ENCODE measurements around the gene TRIM41. TPM values are rescaled to one million over a fixed set of nuclear protein-coding genes. Genes with fewer than 3 reads are reported as not detected.

The TRIM41 gene
- total RNA-seq, 1 donor from 2014 or later: 39.1 TPM

- peaks cover 8% of the 10 kb centered on the region for H3K36me3 Mint-ChIP-seq (ENCODE audit: low read depth)
Observed at GRCh38 chr5:181229996-181230395, 6.9 kb downstream of the TRIM41 start.

GRCh38 chr5:181230551-181230950, 7.5 kb downstream of the TRIM41 start:
- no peak for TF ChIP-seq CTCF (conservative IDR thresholded peaks at IDR 0.05)
- peak overlapping the region; percentile 68 for H3K4me3 Mint-ChIP-seq
- DNase-seq (ENCODE audit: low read depth, low spot score): no peak
- peaks cover 7% of the 10 kb centered on the region for H3K4me1 Mint-ChIP-seq
- H3K36me3 Mint-ChIP-seq (ENCODE audit: low read depth): peaks cover 12% of the 10 kb centered on the region
- H3K27ac Mint-ChIP-seq (ENCODE audit: unreplicated experiment): no peak overlapping the region
- no peaks in the 10 kb centered on the region for H3K9me3 Mint-ChIP-seq
- peaks cover 22% of the 10 kb centered on the region for H3K27me3 Mint-ChIP-seq (ENCODE audit: low read depth)

More at GRCh38 chr5:181229996-181230395, 6.9 kb downstream of the TRIM41 start:
- Mint-ChIP-seq H3K4me1 (peaks cover 9% of the 10 kb centered on the region), H3K27ac (ENCODE audit: unreplicated experiment) (no peak overlapping the region), H3K9me3 (no peaks in the 10 kb centered on the region), H3K27me3 (ENCODE audit: low read depth) (peaks cover 19% of the 10 kb centered on the region), H3K4me3 (peak overlapping the region; percentile 70)
- DNase-seq (ENCODE audit: low read depth, low spot score): no peak
- no peak for TF ChIP-seq CTCF (conservative IDR thresholded peaks at IDR 0.05)

DNA sequence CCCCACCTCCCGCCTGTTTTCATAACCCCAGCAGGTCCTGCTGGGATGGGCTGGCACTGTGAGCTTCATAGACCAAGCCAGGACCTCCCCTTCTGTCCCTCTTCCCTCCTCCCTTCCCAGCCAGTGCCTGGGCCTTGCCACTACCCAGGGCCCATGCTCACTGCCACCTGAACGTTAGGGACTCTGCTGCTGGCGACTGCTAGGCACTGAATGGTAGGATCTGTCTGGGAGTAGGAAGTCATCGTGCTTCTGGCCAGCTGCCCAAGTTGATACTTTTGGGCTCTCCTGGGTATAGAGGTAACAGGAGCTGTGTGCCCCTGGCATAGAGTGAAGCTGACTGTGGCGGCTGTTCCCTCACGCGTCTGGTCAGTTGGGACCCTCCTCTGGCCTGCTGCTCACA, 8.4 kb downstream of the TRIM41 start:
- peak overlapping the region; percentile 68 for H3K4me3 Mint-ChIP-seq
- H3K36me3 Mint-ChIP-seq (ENCODE audit: low read depth): peaks cover 16% of the 10 kb centered on the region
- H3K27ac Mint-ChIP-seq (ENCODE audit: unreplicated experiment): no peak overlapping the region

DNA sequence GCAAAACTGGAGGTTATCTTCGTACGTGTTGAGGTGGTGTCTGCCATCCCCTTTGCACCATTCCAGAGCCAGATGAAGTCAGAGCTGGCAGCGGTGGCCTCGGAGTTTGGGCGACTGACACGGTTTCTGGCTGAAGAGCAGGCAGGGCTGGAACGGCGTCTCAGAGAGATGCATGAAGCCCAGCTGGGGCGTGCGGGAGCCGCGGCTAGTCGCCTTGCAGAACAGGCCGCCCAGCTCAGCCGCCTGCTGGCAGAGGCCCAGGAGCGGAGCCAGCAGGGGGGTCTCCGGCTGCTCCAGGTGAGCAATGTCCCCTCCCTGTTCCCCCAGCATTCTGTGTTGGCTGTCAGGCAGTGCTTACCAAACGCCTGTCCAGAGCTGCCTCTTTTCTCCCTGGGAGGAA, 9.5 kb downstream of the TRIM41 start:
- H3K36me3 Mint-ChIP-seq (ENCODE audit: low read depth): peaks cover 25% of the 10 kb centered on the region
- no peaks in the 10 kb centered on the region for H3K9me3 Mint-ChIP-seq
- peak overlapping the region; percentile 70 for H3K4me3 Mint-ChIP-seq
- H3K27me3 Mint-ChIP-seq (ENCODE audit: low read depth): peaks cover 26% of the 10 kb centered on the region
- DNase-seq (ENCODE audit: low read depth, low spot score): no peak
- peaks cover 4% of the 10 kb centered on the region for H3K4me1 Mint-ChIP-seq
- no peak for TF ChIP-seq CTCF (conservative IDR thresholded peaks at IDR 0.05)
- H3K27ac Mint-ChIP-seq (ENCODE audit: unreplicated experiment): no peak overlapping the region

More for the DNA sequence above, 8.4 kb downstream of the TRIM41 start:
- Mint-ChIP-seq H3K27me3 (ENCODE audit: low read depth) (peaks cover 24% of the 10 kb centered on the region), H3K9me3 (no peaks in the 10 kb centered on the region), H3K4me1 (peaks cover 4% of the 10 kb centered on the region)
- no peak for DNase-seq (ENCODE audit: low read depth, low spot score)
- no peak for TF ChIP-seq CTCF (conservative IDR thresholded peaks at IDR 0.05)

DNA sequence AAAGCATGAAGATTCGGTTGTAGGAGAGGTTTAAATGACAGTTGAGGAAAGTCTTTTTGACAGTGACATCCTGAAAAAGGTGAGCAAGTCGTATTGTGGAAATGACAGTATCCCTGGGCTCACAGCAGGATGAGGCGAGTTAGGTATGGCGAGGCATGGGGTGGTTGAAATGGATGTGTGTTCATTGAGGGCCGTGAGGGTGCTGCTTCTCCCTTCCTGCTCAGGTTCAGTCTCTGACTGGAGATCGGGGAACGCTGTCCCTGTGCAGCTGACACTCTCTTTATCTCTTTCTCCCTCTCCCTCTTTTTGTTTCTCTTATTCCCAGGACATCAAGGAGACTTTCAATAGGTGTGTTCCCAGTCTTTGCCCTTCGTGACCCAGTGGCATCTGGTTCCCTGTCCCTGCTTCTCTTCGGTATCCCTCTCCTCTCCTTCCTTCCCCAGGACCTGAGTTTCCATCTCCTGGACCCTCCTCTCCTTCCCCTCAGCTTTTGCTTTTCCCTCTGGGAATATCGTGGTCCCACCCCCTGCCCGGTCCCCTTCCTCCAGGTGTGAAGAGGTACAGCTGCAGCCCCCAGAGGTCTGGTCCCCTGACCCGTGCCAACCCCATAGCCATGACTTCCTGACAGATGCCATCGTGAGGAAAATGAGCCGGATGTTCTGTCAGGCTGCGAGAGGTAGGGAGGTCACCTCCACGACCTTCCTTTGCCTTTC, 10.2 kb downstream of the TRIM41 start:
- Mint-ChIP-seq H3K27me3 (ENCODE audit: low read depth) (peaks cover 26% of the 10 kb centered on the region), H3K9me3 (no peaks in the 10 kb centered on the region), H3K4me3 (peak overlapping the region; percentile 70), H3K27ac (ENCODE audit: unreplicated experiment) (peak overlapping the region; percentile 47), H3K4me1 (peaks cover 7% of the 10 kb centered on the region), H3K36me3 (ENCODE audit: low read depth) (peaks cover 32% of the 10 kb centered on the region)
- no peak for TF ChIP-seq CTCF (conservative IDR thresholded peaks at IDR 0.05)
- DNase-seq (ENCODE audit: low read depth, low spot score): no peak

Measured in neural crest cell (in vitro differentiated cells).